Measurements from ENCODE around the gene BNC1. TPM values are rescaled to one million over a fixed set of nuclear protein-coding genes. Genes with fewer than 3 reads are reported as not detected.

BNC1 gene
- total RNA-seq, 1 donor from 2014 or later: 13.7 TPM

- no peak overlapping the region for H3K4me3 ChIP-seq (ENCODE audit: insufficient read depth, low read depth, low read length)
- Mint-ChIP-seq H3K27ac (ENCODE audit: unreplicated experiment) (peak overlapping the region; percentile 24), H3K36me3 (ENCODE audit: low read depth, unreplicated experiment) (no peaks in the 10 kb centered on the region), H3K27me3 (ENCODE audit: low read depth, unreplicated experiment) (no peaks in the 10 kb centered on the region), H3K4me3 (ENCODE audit: unreplicated experiment) (no peak overlapping the region), H3K4me1 (ENCODE audit: low read depth, unreplicated experiment) (peaks cover 26% of the 10 kb centered on the region), H3K9me3 (ENCODE audit: unreplicated experiment) (no peaks in the 10 kb centered on the region)
- H3K36me3 ChIP-seq (ENCODE audit: insufficient read depth, low read length): no peaks in the 10 kb centered on the region
- TF ChIP-seq CTCF (IDR thresholded peaks at IDR 0.05; ENCODE audit: insufficient read depth, low read depth, low read length): no peak
- no peak for TF ChIP-seq EZH2 (IDR thresholded peaks at IDR 0.05; ENCODE audit: insufficient read depth, low read length)
- H4K20me1 ChIP-seq (ENCODE audit: insufficient read depth, low read length): no peaks in the 10 kb centered on the region
- no peak overlapping the region for H2AFZ ChIP-seq (ENCODE audit: low read depth, low read length)
- no peak for FAIRE-seq
- H3K27ac ChIP-seq (ENCODE audit: low read depth, low read length): no peak overlapping the region
- no peak overlapping the region for H3K9ac ChIP-seq (ENCODE audit: low read length)
- no peak for DNase-seq (ENCODE audit: low read depth)
- H3K9me3 ChIP-seq (ENCODE audit: insufficient read depth, low read depth, low read length): no peaks in the 10 kb centered on the region
- H3K4me1 ChIP-seq (ENCODE audit: insufficient read depth, low read length): peaks cover 3% of the 10 kb centered on the region
- no peaks in the 10 kb centered on the region for H3K79me2 ChIP-seq (ENCODE audit: insufficient read depth, low read length)
- no peak overlapping the region for H3K4me2 ChIP-seq (ENCODE audit: low read length)
- no peaks in the 10 kb centered on the region for H3K27me3 ChIP-seq (ENCODE audit: insufficient read depth, low read length)
These were observed 26.3 kb upstream of the BNC1 start for GRCh38 chr15:83310521-83311456.

GRCh38 chr15:83308671-83309070, 24.2 kb upstream of the BNC1 start:
- no peak overlapping the region for H3K9ac ChIP-seq (ENCODE audit: low read length)
- no peaks in the 10 kb centered on the region for H3K36me3 ChIP-seq (ENCODE audit: insufficient read depth, low read length)
- Mint-ChIP-seq H3K4me3 (ENCODE audit: unreplicated experiment) (no peak overlapping the region), H3K36me3 (ENCODE audit: low read depth, unreplicated experiment) (no peaks in the 10 kb centered on the region), H3K4me1 (ENCODE audit: low read depth, unreplicated experiment) (peaks cover 35% of the 10 kb centered on the region), H3K27ac (ENCODE audit: unreplicated experiment) (no peak overlapping the region), H3K27me3 (ENCODE audit: low read depth, unreplicated experiment) (no peaks in the 10 kb centered on the region), H3K9me3 (ENCODE audit: unreplicated experiment) (no peaks in the 10 kb centered on the region)
- FAIRE-seq (no peak), DNase-seq (ENCODE audit: low read depth) (no peak)
- TF ChIP-seq CTCF (IDR thresholded peaks at IDR 0.05; ENCODE audit: insufficient read depth, low read depth, low read length): no peak
- no peak for TF ChIP-seq EZH2 (IDR thresholded peaks at IDR 0.05; ENCODE audit: insufficient read depth, low read length)
- H2AFZ ChIP-seq (ENCODE audit: low read depth, low read length): no peak overlapping the region
- H3K79me2 ChIP-seq (ENCODE audit: insufficient read depth, low read length): no peaks in the 10 kb centered on the region
- H3K27me3 ChIP-seq (ENCODE audit: insufficient read depth, low read length): no peaks in the 10 kb centered on the region
- no peaks in the 10 kb centered on the region for H3K9me3 ChIP-seq (ENCODE audit: insufficient read depth, low read depth, low read length)
- H3K4me2 ChIP-seq (ENCODE audit: low read length): no peak overlapping the region
- H3K4me1 ChIP-seq (ENCODE audit: insufficient read depth, low read length): peaks cover 9% of the 10 kb centered on the region
- no peak overlapping the region for H3K27ac ChIP-seq (ENCODE audit: low read depth, low read length)
- no peaks in the 10 kb centered on the region for H4K20me1 ChIP-seq (ENCODE audit: insufficient read depth, low read length)
- H3K4me3 ChIP-seq (ENCODE audit: insufficient read depth, low read depth, low read length): no peak overlapping the region

- Histone ChIP-seq H3K36me3 (ENCODE audit: insufficient read depth, low read length) (no peaks in the 10 kb centered on the region), H2AFZ (ENCODE audit: low read depth, low read length) (no peak overlapping the region), H3K4me2 (ENCODE audit: low read length) (no peak overlapping the region), H3K27ac (ENCODE audit: low read depth, low read length) (no peak overlapping the region), H3K79me2 (ENCODE audit: insufficient read depth, low read length) (no peaks in the 10 kb centered on the region), H3K27me3 (ENCODE audit: insufficient read depth, low read length) (no peaks in the 10 kb centered on the region), H4K20me1 (ENCODE audit: insufficient read depth, low read length) (no peaks in the 10 kb centered on the region), H3K9ac (ENCODE audit: low read length) (no peak overlapping the region), H3K4me3 (ENCODE audit: insufficient read depth, low read depth, low read length) (no peak overlapping the region), H3K9me3 (ENCODE audit: insufficient read depth, low read depth, low read length) (no peaks in the 10 kb centered on the region), H3K4me1 (ENCODE audit: insufficient read depth, low read length) (peaks cover 9% of the 10 kb centered on the region)
- no peak for DNase-seq (ENCODE audit: low read depth)
- Mint-ChIP-seq H3K9me3 (ENCODE audit: unreplicated experiment) (no peaks in the 10 kb centered on the region), H3K4me1 (ENCODE audit: low read depth, unreplicated experiment) (peaks cover 35% of the 10 kb centered on the region), H3K4me3 (ENCODE audit: unreplicated experiment) (no peak overlapping the region), H3K27ac (ENCODE audit: unreplicated experiment) (no peak overlapping the region), H3K27me3 (ENCODE audit: low read depth, unreplicated experiment) (no peaks in the 10 kb centered on the region), H3K36me3 (ENCODE audit: low read depth, unreplicated experiment) (no peaks in the 10 kb centered on the region)
- TF ChIP-seq EZH2 (IDR thresholded peaks at IDR 0.05; ENCODE audit: insufficient read depth, low read length) (no peak), CTCF (IDR thresholded peaks at IDR 0.05; ENCODE audit: insufficient read depth, low read depth, low read length) (no peak)
- FAIRE-seq: no peak
These were observed 22.1 kb upstream of the BNC1 start for GRCh38 chr15:83306561-83306960.

Measured in astrocyte (in vitro differentiated cells and primary cell).